OCI-LY7 (cell line): Measurements from ENCODE around the gene RBM17.

ENCODE experiments used
- EZH2phosphoT487 ChIP-seq: fragments of 200-600 bp; sonication (generic); IDR thresholded peaks from 2 replicates; pipeline ENCODE4 v1.6.1; 2018; ENCODE audit warnings: low read depth, borderline replicate concordance, mild to moderate bottlenecking, mixed run types, antibody characterized with exemption, low read length, moderate library complexity, mixed read lengths
- TF ChIP-seq, protein P1 (sequence below): fragments of 200-600 bp; sonication (generic); conservative IDR thresholded peaks from 2 replicates; pipeline ENCODE4 v1.5.1; 2014; ENCODE audit warnings: mild to moderate bottlenecking, antibody characterized with exemption, low read length, moderate library complexity, mixed read lengths

GRCh38 chr10:6071181-6072175, 17.4 kb upstream of the RBM17 start:
- TF ChIP-seq, protein P1, sequence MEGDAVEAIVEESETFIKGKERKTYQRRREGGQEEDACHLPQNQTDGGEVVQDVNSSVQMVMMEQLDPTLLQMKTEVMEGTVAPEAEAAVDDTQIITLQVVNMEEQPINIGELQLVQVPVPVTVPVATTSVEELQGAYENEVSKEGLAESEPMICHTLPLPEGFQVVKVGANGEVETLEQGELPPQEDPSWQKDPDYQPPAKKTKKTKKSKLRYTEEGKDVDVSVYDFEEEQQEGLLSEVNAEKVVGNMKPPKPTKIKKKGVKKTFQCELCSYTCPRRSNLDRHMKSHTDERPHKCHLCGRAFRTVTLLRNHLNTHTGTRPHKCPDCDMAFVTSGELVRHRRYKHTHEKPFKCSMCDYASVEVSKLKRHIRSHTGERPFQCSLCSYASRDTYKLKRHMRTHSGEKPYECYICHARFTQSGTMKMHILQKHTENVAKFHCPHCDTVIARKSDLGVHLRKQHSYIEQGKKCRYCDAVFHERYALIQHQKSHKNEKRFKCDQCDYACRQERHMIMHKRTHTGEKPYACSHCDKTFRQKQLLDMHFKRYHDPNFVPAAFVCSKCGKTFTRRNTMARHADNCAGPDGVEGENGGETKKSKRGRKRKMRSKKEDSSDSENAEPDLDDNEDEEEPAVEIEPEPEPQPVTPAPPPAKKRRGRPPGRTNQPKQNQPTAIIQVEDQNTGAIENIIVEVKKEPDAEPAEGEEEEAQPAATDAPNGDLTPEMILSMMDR: peak; percentile 52
- TF ChIP-seq EZH2phosphoT487: no peak
